Psoas muscle (tissue), 8 donors: Measurements from ENCODE around the gene CD2AP. TPM values are rescaled to one million over a fixed set of nuclear protein-coding genes. Genes with fewer than 3 reads are reported as not detected.

Source experiments
- ATAC-seq, 4 donors: fragments of 200-7000 bp; cut with Tn5 transposase; one replicate each; pipeline ENCODE4 v1.9.1; 2020; ENCODE audit warnings: moderate library complexity in 3 of 4, mild to moderate bottlenecking in 2 of 4
- DNase-seq, 2 donors: peaks; one replicate each; pipeline ENCODE4 v3.0.0-alpha.2; 2020
- H3K27ac ChIP-seq: fragments of 200-600 bp; one replicate; pipeline ENCODE4 v1.8.0; 2022
- H3K27me3 ChIP-seq, 3 donors: fragments of 200-600 bp in 1 of 3; one replicate each; pipeline versions ENCODE4 v1.6.1 to v1.8.0; 2013 to 2022; ENCODE audit warnings: low read length in 2 of 3, mild to moderate bottlenecking in 2 of 3, moderate library complexity in 1 of 3; ENCODE audit not compliant: insufficient read depth in 3 of 3
- H3K36me3 ChIP-seq, 2 donors: fragments of 200-600 bp in 1 of 2; one replicate each; pipeline versions ENCODE4 v1.6.1 to v1.8.0; 2013 to 2022; ENCODE audit warnings: low read depth in 1 of 2, mild to moderate bottlenecking in 1 of 2, moderate library complexity in 1 of 2; ENCODE audit not compliant: insufficient read depth in 1 of 2
- H3K4me1 ChIP-seq: fragments of 200-600 bp; one replicate; pipeline ENCODE4 v1.8.0; 2022
- H3K4me3 ChIP-seq: fragments of 200-600 bp; one replicate; pipeline ENCODE4 v1.8.0; 2022; ENCODE audit warnings: mild to moderate bottlenecking
- H3K9me3 ChIP-seq: fragments of 200-600 bp; one replicate; pipeline ENCODE4 v1.8.0; 2022
- CTCF ChIP-seq: fragments of 200-600 bp; IDR thresholded peaks from one replicate; pipeline ENCODE4 v1.8.0; 2022; ENCODE audit warnings: antibody characterized with exemption
- WGBS, 3 donors: extraction: QIAGEN DNeasy Blood & Tissue Kit; methylation state at CpG; one replicate each; pipeline versions ENCODE4 v1.1.6 to v1.1.7; 2013; 5-methylcytosine and 5-hydroxymethylcytosine counted together
- intact Hi-C, 2 donors: fragments of 100-400 bp; cut with DNase I; formaldehyde crosslinking; loops; one replicate each; pipeline versions ENCODE4 v1.11.0 to v1.14.2; 2022
- polyA plus RNA-seq, 3 donors: library from polyadenylated mRNA; stranded (reverse); fragments of 200-250 nt; gene quantifications; one replicate each; pipeline ENCODE4 v1.2.3, GENCODE V29; 2013
- total RNA-seq, 4 donors: library from RNA; stranded (reverse); fragmentation: NEBNext Ultra II Directional in 2 of 4; extraction: Animal tissue kit (Norgen Biotek cat#: 25700) in 2 of 4; gene quantifications; one replicate each; pipeline versions ENCODE4 v1.2.1 to v1.2.4, GENCODE V29; 2021 to 2023
- donor health status: healthy with polysubstance abuse.
- donor health status: DM: no; HTN: no; CAD: no; lungs with moderate emphysema.
- donor health status: Bipolar disorder and iron deficiency.
- donor health status: healthy.
- donor health status: DM: yes; HTN: yes; CAD: no.
- donor health status: DM: no; HTN: no; CAD: no.
- donor health status: DM: no; HTN: no; CAD: no.
- donor health status: DM: yes; HTN: yes; CAD: no.

Gene CD2AP
- total and polyA plus RNA-seq, 7 donors = 3.4 to 11.7 (median 8.3) TPM

- H3K27ac ChIP-seq = no peak overlapping the region
- 78 to 97% (median 89%) methylated on average over 1 of the region's 1 CpG for WGBS, 3 donors
- intact Hi-C loops = no loop called here
- ATAC-seq = no peak
- no peaks in the 10 kb centered on the region for H3K9me3 ChIP-seq
- TF ChIP-seq CTCF = no peak
- DNase-seq = no peak
- no peaks in the 10 kb centered on the region for H3K4me1 ChIP-seq
- H3K36me3 ChIP-seq = peaks cover 2 to 35% of the 10 kb centered on the region in 2 donors
- H3K27me3 ChIP-seq = no peaks in the 10 kb centered on the region
- no peak overlapping the region for H3K4me3 ChIP-seq
Observed at GRCh38 chr6:47599512-47599911, 121.9 kb downstream of the CD2AP start.

- whole genome bisulfite sequencing, 3 donors = 84 to 93% (median 89%) methylated on average over 1 of the region's 1 CpG
- Histone ChIP-seq H3K27ac (no peak overlapping the region), H3K4me1 (no peaks in the 10 kb centered on the region), H3K36me3 (peaks cover 2 to 28% of the 10 kb centered on the region in 2 donors), H3K27me3 (no peaks in the 10 kb centered on the region), H3K9me3 (no peaks in the 10 kb centered on the region), H3K4me3 (no peak overlapping the region)
- DNase-seq = no peak
- intact Hi-C loops = loop anchor here in 1 of 2 donors (10.0 kb wide), 1 partner anchor 188 kb away; no protein-coding TSS in a partner anchor
- no peak for TF ChIP-seq CTCF
- no peak for ATAC-seq
Observed at GRCh38 chr6:47603227-47603626, 125.6 kb downstream of the CD2AP start.

GRCh38 chr6:47603995-47604394 lies 126.4 kb downstream of the CD2AP start:
- H3K27me3 ChIP-seq = no peaks in the 10 kb centered on the region
- TF ChIP-seq CTCF = no peak
- H3K9me3 ChIP-seq = no peaks in the 10 kb centered on the region
- intact Hi-C loops = loop anchor here in 1 of 2 donors (10.0 kb wide), 1 partner anchor 189 kb away; no protein-coding TSS in a partner anchor
- ATAC-seq (no peak), DNase-seq (no peak)
- WGBS, 3 donors = 23 to 40% (median 32%) methylated on average over 4 of the region's 4 CpGs
- H3K36me3 ChIP-seq = peaks cover 0 to 34% of the 10 kb centered on the region in 2 donors
- no peak overlapping the region for H3K27ac ChIP-seq
- H3K4me1 ChIP-seq = no peaks in the 10 kb centered on the region
- H3K4me3 ChIP-seq = no peak overlapping the region

GRCh38 chr6:47621838-47622449 lies 144.4 kb downstream of the CD2AP start:
- no peak for TF ChIP-seq CTCF
- ATAC-seq (no peak), DNase-seq (no peak)
- Histone ChIP-seq H3K9me3 (no peaks in the 10 kb centered on the region), H3K4me1 (no peaks in the 10 kb centered on the region), H3K27me3 (no peaks in the 10 kb centered on the region), H3K4me3 (no peak overlapping the region), H3K36me3 (peaks cover 0 to 47% of the 10 kb centered on the region in 2 donors), H3K27ac (no peak overlapping the region)
- WGBS, 3 donors = 91 to 94% (median 94%) methylated on average over 12 of the region's 12 CpGs
- intact Hi-C loops = loop anchor here in 1 of 2 donors (10.0 kb wide), 1 partner anchor 207 kb away; no protein-coding TSS in a partner anchor
